AG04449 (cell line): ENCODE data around the gene SCN3B.

Source experiments
- CTCF ChIA-PET: fragments of 350-600 bp; formaldehyde crosslinking; extraction: SDS; loops from one replicate; lab custom pipeline; 2021; ENCODE audit warnings: antibody characterized with exemption; lab: Yijun Ruan, JAX
- POLR2A ChIA-PET: fragments of 400-600, 350-600 bp; formaldehyde crosslinking; extraction: SDS; loops from one replicate; lab custom pipeline; 2020; ENCODE audit warnings: antibody characterized with exemption, inconsistent platforms; lab: Yijun Ruan, JAX
- DNase-seq: peaks from one replicate; pipeline ENCODE4 v3.0.0-alpha.2; 2010; ENCODE audit warnings: low read depth, low spot score
- H3K4me3 ChIP-seq: 2 replicates; pipeline ENCODE4 v1.5.1; 2011; ENCODE audit warnings: low read depth, mild to moderate bottlenecking, control low read depth, low read length
- CTCF ChIP-seq: IDR thresholded peaks from one replicate; pipeline ENCODE4 v1.5.1; 2011; ENCODE audit warnings: mild to moderate bottlenecking, moderate library complexity, low read length, control low read depth, inconsistent platforms; ENCODE audit not compliant: insufficient read depth; ENCODE audit errors: missing control alignments

Gene SCN3B

GRCh38 chr11:123682696-123683410 lies 28.4 kb upstream of the SCN3B start:
- CTCF ChIA-PET = interaction anchor here (3.5 kb wide), 1 partner anchor 25 kb away, joined by 13 read pairs; no protein-coding TSS in a partner anchor
- no peak overlapping the region for H3K4me3 ChIP-seq
- TF ChIP-seq CTCF = no peak
- POLR2A ChIA-PET = no interaction called here
- no peak for DNase-seq

- ChIA-PET POLR2A (no interaction called here), CTCF (interaction anchor here (0.9 kb wide), 2 partner anchors 22 to 25 kb away, joined by 3 read pairs; no protein-coding TSS in a partner anchor)
- H3K4me3 ChIP-seq = no peak overlapping the region
- no peak for DNase-seq
- no peak for TF ChIP-seq CTCF
Measured at GRCh38 chr11:123681030-123681429, 26.6 kb upstream of the SCN3B start.

- H3K4me3 ChIP-seq = no peak overlapping the region
- POLR2A ChIA-PET = no interaction called here
- DNase-seq = no peak
- CTCF ChIA-PET = interaction anchor here (1.7 kb wide), 1 partner anchor 30 kb away, joined by 6 read pairs; no protein-coding TSS in a partner anchor
- TF ChIP-seq CTCF = no peak
Measured at GRCh38 chr11:123678246-123678645, 23.8 kb upstream of the SCN3B start.

DNA sequence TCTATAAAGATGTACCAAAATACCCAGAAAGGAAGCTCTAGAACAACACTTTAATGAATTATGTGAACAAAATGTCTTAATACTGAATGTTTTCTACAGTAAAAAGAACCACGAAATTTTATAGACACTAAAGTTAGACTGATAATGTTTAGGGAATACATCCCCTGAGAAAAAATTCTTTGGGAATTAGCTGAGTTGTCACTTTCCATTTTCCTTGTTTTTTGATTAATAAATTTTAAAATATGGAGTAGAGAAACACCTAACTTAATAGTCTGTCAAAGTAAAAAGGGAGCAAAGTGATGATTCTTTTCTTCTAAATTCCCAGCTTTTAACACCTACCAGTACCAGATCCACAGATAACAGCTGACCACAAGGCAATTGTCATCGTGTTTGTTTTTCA lies 23.1 kb upstream of the SCN3B start:
- POLR2A ChIA-PET = no interaction called here
- DNase-seq = no peak
- CTCF ChIA-PET = interaction anchor here (1.3 to 1.7 kb wide), 3 partner anchors 30 to 37 kb away, joined by 4 to 6 read pairs (median 4); no protein-coding TSS in a partner anchor
- no peak for TF ChIP-seq CTCF
- no peak overlapping the region for H3K4me3 ChIP-seq

DNA sequence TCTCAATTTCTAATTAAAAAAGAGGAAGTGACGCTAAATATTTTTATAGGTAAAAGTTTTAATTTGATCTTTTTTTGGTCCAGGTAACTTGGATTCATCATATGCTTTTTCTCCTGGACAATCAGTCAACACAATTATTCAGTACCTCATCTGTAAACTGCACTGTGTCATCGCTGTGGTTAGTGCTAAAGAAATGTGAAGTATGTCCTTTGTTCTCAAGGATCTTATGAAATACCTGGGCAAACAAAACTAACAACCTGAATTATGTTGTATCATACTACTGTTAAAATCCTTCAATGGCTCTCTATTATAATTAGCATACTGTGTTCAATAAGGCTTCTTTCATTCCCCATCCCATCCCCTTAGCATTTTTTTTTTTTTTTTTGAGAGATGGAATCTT lies 19.9 kb upstream of the SCN3B start:
- no peak for TF ChIP-seq CTCF
- CTCF ChIA-PET = interaction anchor here (1.1 kb wide), 1 partner anchor 33 kb away, joined by 5 read pairs; no protein-coding TSS in a partner anchor
- DNase-seq = no peak
- POLR2A ChIA-PET = no interaction called here
- H3K4me3 ChIP-seq = no peak overlapping the region

- POLR2A ChIA-PET = no interaction called here
- no peak for TF ChIP-seq CTCF
- DNase-seq = no peak
- CTCF ChIA-PET = no interaction called here
- H3K4me3 ChIP-seq = no peak overlapping the region
Measured at GRCh38 chr11:123672568-123672967, 18.1 kb upstream of the SCN3B start.
